GM13976 (cell line): ENCODE measurements around the gene DCDC2C.
A peak's percentile ranks its signal among the peaks of the same experiment; 100 is the strongest.

Experiments
- DNase-seq: peaks from one replicate; pipeline ENCODE4 v3.0.0; 2012; ENCODE audit warnings: low spot score
- in situ Hi-C: fragments of 300-500 bp; cut with MboI; formaldehyde crosslinking; loops from one replicate; pipeline ENCODE4 v1.12.0; 2022; ENCODE audit warnings: low sequenced_read_pairs, mixed read lengths, inconsistent platforms; ENCODE audit not compliant: unreplicated experiment
- TF ChIP-seq, protein P1 (sequence below): IDR thresholded peaks from 2 replicates; pipeline ENCODE4 v1.5.1; 2012; ENCODE audit warnings: borderline replicate concordance, mild to moderate bottlenecking; ENCODE audit not compliant: insufficient read depth; ENCODE audit errors: extremely low read depth, missing control alignments, control extremely low read depth

DCDC2C gene

DNA sequence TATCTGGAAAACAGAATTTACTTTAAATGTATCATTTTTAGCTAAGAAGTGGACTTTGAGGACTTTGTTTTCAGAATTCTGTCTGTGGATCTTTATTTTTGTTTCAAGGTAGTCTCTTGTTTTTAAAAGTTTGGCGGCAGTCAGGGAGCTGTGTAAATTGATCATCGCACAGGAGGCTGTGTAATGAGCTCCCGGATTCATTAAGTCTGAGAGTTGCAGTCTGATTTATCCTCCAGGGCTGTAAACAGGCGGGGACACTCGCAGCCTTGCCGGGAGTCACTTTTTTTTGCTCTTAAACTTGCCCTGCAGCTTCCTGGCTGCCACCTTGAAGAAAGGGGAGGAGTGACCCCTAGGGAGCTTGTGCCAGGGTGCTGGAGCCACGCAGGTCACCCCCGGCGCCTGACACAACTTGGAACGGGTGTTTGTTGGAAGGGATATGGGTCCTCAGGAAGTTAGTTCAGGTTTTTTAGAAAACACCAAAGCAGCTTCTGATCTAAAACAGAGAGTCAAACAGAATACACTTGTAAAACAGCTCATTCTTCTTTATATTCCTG, 76.2 kb downstream of the DCDC2C start:
- TF ChIP-seq, protein P1, sequence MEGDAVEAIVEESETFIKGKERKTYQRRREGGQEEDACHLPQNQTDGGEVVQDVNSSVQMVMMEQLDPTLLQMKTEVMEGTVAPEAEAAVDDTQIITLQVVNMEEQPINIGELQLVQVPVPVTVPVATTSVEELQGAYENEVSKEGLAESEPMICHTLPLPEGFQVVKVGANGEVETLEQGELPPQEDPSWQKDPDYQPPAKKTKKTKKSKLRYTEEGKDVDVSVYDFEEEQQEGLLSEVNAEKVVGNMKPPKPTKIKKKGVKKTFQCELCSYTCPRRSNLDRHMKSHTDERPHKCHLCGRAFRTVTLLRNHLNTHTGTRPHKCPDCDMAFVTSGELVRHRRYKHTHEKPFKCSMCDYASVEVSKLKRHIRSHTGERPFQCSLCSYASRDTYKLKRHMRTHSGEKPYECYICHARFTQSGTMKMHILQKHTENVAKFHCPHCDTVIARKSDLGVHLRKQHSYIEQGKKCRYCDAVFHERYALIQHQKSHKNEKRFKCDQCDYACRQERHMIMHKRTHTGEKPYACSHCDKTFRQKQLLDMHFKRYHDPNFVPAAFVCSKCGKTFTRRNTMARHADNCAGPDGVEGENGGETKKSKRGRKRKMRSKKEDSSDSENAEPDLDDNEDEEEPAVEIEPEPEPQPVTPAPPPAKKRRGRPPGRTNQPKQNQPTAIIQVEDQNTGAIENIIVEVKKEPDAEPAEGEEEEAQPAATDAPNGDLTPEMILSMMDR, result no peak
- in situ Hi-C loops, result no loop called here
- DNase-seq, result no peak

DNA sequence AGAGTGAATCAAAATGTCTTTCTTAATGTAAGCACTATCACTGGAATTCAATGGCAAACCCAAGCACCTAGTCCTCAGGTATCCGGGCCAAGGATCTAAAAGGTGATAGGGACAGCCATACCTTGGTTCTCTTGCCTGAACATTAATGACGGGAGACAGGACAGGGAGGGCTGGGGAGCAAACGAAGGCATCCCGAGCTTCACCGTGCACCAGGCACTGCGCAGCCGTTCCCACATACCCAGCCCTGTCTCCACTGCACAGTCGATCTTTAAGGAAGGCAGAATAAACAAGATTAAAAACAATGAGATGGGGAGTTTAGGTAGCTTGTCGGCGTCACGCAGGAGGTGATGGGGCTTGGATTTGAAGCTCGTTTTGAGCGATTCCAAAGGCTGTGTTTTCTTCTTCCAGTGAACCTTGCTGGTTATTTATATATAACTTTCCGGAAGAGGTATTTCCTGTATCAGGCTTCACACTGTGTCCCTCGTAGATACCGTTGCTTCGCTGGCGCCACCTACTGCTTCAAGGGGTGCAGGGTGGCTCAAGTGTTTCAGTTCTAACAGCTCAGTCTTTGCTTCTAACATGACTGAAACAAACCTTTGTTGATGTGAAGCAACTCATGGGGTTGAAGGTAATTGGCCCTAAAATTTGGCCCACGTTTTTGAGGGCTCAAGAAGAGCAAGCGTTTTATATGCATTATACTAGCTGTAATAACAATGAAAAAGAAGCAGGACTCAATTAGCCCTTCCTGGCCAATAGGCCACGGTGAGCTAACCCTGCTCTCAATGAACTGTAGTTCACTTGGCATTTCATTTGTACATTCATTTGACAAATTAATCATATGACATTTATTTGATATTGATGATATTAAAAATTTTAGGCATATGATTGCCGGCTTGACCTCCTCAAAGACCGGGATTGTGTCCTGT, 77.4 kb downstream of the DCDC2C start:
- DNase-seq, result peak; percentile 87
- TF ChIP-seq, protein P1, result peak; percentile 71
- in situ Hi-C loops, result no loop called here

DNA sequence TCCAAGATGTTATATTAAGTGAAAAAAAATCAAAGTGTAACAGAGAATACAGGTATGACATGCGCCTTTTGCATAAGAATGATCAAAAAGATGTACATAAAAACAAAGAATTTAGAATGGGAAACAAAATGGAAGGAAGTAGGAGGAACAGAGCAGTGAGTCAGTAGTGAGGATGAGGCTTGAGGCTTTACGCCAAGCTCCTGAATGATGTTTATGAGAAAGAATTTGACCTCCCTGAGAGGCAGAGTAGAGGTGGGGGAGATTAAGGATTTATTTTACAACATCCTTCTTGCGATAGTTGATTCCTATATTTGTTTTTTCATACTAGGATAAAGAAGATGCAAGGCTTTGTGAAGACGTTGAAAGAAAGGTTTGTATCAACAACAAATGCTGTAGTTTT, 81.4 kb downstream of the DCDC2C start:
- no peak for DNase-seq
- TF ChIP-seq, protein P1, result no peak
- in situ Hi-C loops, result no loop called here

DNA sequence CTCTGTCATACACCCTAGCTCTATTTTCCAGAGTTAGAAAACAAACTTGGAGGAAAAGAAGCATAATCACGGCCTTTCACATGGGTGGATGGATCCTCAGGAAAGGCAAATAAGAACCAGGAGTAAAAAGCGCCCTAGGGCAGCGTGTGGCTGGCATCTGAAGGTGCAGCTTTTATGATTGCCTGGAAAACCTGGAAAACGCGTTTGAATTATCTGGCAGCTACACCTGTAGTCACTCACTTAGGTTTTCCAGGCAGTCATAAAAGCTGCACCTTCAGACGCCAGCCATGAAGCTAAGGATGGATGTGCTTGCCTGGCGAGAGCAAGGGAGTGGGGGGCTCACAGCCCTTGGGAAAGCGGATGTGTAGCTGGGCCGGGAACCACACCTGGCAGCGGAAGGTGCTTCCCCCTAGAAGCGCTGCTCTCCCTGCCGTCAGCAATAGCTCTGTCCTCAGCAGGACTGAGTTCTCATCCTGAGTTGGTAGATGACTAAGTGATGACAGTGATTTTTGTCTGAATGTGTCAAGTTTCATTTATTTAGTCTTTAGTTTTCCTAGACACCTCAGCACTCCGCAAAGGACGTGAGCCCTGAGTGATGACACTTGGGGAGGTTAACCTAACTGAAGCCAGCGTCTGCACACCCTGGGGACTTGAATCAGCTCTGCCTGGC, 82.0 kb downstream of the DCDC2C start:
- in situ Hi-C loops, result no loop called here
- TF ChIP-seq, protein P1, result no peak
- no peak for DNase-seq

DNA sequence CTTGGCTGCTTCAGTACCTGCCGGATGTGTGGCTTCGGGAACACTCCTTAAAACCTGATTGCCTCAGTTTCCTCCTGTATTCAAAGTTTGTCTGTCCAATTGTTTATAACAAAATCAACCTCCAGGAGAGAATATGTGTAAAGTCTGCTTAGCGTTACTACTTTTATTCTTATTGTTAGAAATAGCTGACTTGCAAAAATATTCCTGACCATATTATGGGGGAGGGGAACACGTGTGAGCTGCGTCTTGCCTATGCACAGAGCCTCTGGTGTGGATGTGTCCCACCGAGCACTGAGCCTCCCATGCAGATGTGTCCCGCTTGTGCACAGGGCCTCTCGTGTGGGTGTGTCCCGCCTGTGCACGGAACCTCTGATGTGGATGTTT, 82.5 kb downstream of the DCDC2C start:
- TF ChIP-seq, protein P1, result no peak
- in situ Hi-C loops, result no loop called here
- no peak for DNase-seq

DNA sequence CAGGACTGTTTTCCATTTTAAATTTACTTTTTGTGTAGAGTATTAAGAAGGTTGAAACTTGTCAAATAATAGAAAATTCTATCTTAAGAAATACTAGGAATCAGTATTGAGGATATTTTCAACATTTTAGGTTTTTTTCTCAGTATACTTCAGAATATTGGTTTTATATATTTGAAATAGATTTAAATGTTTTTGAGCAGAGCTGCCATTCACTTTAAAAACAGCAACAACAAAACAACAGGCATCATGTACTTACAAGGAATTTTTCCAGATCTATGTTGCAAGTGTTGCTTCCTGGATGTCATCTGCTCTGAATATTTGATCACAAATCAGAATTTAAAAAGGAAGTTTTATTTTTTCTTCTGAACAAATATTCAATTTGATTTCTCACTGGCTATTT, 84.4 kb downstream of the DCDC2C start:
- in situ Hi-C loops, result no loop called here

More for the DNA sequence above, 84.4 kb downstream of the DCDC2C start:
- DNase-seq, result no peak
- TF ChIP-seq, protein P1, result no peak
